OCI-M2 (cell line): Measurements from ENCODE around the gene MIEF1.

Source experiments
- DNase-seq: peaks from one replicate; lab custom pipeline; 2025; ENCODE audit not compliant: unreplicated experiment; lab: John Stamatoyannopoulos, UW

Gene MIEF1

DNA sequence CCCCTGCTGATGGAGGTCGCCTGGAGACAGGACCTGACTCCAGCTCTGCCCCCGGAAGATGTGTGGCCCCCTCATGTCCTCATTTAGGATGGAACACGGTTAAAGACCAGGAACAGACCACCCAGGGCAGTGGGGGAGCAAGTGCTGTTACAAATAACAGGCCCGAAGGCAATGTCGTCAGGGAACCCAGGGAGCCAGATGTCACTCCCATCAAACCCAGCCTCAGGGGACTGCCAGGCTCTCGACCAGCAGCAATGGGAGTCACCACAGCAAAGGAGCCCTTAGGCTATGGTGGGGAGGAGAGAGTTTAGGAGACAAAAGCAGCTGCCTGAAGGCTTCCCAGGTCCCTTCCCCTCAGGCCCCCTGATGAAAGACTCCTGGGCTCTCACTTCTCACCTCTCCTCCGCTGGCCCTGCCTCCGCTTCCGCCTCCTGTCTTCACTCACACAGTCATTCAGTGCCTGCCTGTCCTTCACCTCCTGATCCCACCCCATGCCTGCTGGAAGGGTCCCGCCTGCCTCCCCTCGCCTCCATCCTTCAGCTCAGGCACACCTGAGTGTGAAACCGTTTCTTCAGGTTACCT, 26.1 kb downstream of the MIEF1 start:
- no peak for DNase-seq

DNA sequence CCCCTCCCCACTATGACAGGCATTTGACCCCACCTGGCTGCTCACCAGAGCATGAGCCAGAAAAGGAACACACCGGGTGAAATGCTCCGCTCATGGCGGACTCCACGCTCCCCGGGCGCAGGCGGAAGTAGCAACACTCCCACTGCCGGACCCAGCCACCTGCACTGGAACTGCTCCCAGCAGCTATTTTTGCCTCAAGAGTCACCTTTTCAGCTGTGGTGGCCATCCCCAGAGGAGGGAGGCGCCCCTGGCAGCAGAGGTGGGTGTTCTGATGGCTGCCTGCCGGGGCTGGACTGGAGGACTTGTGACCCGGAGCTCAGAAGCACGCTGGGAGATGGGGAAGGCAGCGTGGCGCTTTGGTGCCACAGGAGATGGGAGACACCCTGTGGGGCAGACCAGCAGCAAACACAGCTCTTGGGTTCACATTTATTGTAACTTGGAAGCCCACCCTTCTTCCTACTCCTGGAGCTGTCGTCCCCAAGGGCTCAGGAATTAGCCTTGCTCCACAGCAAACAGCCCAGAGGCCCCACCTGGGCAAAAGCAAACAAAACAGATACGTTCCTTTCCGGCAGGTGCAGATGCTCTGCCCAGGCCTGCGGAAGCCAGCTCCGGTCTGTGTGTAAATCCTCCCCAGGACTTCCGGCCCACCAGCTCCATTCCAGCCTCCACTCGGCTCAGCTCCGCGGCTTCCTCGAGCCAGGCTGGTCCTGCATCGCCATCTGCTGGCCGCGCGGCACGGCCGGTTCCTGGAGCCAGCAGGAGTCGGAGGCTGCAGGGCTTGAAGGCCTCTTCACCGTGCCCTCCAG, 26.8 kb downstream of the MIEF1 start:
- DNase-seq: peak; percentile 44

DNA sequence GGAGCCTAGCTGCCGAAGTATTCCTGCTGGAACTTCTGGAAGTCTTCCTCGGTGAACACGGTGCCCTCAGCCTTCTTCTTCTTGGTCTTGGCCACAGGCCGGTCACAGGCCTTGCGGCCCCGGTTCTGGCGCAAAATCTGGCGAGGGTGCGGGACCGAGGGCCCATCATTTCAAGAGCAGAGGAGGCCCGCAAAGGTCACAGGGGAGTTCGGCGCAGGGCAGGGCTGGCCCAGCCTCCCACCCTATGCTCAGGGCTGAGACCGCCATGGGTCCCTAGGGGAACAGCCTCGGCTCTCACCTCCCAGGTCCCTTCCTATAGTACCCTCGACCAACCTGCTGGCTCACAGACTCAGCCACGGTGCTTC, 27.4 kb downstream of the MIEF1 start:
- no peak for DNase-seq

DNA sequence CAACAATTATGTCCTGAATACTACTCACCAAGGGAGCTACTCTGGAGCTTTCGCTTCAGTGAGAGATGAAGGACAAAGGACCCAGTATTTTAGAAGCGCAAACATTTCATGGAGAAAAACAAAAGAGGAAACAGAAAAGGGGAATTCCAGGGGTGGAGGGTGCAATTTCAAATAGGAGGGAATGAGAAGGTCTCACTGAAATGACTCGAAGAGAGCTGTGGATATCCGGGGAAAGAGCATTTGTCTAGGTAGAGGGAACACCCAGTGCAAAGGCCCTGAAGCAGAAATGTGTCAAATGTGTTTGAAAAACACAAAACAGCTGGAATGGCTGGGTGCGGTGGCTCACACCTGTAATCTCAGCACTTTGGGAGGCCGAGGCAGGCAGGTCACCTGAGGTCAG, 28.0 kb downstream of the MIEF1 start:
- no peak for DNase-seq

DNA sequence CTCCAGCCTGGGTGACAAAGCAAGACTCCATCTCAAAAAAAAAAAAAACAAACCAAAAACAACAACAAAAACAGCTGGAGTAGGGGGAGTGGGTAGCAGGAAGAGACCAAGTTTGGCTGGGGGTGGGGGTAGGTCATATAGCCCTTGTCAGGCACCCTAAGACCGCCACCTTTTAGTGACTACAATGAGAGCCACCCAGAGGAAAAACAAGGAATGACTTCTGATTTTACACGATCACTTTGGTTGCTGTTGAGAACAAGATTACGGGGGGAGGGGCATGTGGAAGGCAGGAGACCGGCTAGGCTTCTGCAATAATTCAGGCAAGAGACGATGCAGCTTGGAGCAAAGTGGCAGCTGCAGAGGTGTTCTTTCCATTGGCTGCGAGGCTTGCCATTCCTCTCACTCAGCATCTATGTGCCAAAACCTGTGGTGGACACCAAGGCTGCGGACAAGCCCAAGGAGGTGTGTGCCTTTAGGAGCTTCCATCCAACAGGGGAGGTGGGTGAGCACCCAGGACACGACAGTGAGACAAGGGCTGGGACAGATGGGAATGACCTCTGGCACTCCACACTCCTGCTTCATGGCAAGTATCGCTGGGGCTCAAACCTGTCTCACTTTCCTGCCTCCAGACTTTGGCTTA, 28.7 kb downstream of the MIEF1 start:
- no peak for DNase-seq

DNA sequence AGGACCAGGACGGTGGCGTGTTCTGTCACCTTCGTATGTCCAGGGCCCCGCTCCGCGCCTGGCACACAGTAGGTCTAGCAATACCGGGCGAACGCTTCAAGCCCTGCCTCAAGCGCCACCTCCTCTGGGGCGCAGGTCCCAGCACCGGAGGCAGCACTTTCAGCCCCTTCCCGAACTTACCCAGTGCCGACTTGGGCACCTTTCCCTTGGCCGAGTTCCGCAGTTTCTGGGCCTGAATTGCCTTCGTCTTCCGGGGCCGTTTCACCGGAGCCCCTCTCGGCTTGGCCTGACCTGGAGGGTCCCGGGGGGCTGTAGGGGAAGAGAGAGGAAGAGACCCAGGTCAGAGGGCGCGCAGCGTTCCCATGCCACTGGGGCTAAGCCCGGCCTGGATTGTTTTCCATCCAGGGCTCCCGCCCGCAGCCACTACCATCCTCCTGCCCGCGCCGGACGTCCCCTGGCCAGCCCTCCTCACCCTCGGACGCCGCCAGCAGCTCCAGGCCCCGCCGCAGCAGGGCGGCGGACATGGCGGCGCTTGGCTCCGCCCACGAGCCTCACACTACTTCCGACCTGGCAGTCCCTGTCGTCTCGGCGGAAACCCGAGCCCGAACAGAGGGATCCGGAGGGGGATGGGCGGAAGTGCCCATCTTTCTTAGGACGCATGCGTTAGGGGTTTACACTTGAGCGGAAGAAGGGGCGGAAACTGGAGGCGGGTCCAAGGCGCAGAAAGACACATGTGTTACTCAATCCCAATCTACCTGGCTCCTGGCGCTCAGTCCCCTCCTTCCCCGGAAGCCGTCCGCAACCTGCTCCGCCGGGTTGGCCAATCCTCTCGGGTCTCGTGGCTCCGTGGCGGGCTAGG, 30.4 kb downstream of the MIEF1 start, which contains the start of gene RPS19BP1:
Gene RPS19BP1, minus strand, starts transcription at position 534 of the 859 bp plus-strand sequence. Its CDS starts 10 bp downstream, at position 524.
- peak; percentile 79 for DNase-seq

DNA sequence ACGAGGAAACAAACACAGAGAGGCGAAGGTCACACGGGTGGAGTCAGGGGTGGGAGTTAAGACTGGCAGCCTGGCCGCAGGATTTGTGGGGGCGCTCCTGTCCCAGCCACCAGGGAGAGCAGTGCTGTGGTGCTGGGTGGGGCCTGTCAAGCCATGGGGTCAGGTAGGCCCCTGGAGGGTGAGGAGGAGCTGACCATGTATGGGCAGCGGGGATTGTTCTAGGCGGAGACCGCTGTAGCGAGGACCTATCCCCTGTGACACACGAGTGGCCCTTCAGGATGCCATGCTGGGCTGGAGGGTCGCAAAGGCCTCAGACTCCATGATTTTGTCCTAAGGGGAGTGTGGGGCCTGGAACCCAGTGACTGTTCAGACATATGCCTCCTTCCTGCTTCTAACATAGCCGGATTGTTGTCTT, 32.0 kb downstream of the MIEF1 start:
- no peak for DNase-seq

DNA sequence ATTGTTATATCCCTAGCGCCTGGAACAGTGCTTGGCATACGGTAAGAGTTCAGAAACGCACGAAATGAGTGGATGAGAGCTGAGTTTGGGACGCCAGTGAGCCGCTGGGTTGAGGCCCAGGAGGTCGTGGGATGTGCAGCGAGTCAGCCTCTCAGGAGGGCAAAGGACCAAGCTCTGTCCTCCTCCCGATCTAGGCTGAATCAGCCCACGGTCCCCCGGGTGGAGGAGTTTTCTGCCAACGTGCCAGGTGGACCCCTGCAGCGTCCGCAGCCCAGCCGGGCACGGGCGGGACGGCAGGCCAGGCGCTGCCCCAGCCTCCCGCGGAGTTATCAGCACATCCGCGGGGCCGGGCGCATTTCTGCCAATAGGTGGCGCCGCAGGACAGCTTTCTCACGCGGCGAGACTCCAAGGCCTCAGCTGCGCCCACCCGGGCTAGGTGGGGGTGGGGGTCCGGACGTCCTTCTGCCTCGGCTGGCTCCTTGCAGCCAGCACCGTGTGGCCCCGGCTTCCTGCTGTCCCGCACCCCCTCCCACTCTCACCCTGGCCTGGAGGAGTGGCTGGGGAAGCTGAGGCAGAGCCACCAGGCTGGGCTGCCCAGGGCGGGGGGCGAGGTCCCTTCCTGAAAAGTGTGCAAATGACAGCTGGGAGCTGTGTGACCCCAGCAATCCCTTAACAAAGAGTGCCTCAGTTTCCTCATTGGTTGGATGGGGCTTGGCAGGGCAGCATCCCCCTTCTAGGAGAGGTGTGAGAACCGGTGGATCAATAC, 32.7 kb downstream of the MIEF1 start:
- no peak for DNase-seq

DNA sequence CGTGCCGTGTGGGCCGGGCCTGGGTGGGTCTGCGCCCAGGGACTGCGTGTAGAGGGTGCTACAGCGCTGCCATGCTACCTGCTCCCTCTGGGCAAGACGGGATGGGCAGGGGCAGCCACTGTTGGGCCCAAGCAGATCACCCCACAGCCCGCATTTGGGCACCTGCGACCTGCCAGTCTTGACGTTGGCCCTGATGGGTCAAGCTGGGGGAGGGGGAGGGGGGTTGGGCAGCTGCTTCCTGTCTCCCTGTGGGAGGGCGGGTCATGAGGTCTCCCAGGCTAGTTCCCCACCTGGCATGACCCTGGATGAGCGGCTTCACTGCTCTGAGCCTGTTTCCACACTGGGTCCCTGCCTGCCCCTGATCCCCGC, 33.3 kb downstream of the MIEF1 start:
- DNase-seq: no peak

DNA sequence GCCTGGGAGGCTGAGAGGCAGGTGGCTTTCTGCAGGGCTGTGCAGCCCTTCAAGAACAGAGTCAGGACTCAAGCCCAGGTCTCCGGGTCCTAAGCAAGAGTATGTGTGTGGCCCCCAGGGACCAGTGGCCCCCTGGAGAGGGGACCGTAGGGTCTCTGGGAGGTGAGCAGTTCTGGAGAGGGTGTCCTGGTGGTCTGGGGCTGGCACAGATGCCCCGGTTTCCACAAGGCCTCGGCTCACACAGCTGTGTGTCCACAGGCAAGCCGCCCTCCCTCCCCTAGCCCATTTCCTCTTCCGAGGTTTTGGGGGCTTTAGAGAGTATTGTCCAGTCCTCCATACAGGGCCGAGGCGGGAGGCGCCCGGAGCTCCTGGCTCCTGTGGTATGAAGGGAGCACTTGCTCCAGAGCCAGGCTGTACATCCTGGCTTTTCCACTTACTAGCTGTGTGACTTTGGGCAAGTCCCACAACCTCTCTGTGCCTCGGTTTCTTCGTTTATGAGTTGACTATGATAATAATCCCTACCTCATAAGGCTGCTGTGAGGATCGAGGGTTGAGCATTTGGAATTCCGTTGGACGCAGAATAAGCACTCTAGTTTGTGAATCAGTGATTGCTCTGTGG, 33.9 kb downstream of the MIEF1 start:
- no peak for DNase-seq

DNA sequence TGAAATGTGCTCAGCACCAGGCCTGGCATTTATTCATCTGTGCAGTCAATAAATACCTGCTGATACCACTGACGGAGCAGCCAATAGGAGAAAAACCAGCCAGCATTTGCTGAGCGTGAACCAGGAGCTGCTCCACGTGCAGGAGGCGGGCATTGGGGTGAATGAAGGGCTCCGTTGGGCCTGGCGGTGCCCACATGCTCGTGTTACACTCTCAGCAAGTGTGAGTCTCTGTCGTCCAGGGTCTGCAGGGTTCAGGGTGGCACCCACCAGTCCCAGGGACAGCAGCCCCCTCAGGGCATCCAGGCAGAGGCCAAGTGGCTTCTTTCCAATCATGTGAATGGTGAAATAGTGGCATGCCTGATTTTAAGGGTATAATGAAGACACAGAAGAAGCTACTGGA, 34.6 kb downstream of the MIEF1 start:
- no peak for DNase-seq

DNA sequence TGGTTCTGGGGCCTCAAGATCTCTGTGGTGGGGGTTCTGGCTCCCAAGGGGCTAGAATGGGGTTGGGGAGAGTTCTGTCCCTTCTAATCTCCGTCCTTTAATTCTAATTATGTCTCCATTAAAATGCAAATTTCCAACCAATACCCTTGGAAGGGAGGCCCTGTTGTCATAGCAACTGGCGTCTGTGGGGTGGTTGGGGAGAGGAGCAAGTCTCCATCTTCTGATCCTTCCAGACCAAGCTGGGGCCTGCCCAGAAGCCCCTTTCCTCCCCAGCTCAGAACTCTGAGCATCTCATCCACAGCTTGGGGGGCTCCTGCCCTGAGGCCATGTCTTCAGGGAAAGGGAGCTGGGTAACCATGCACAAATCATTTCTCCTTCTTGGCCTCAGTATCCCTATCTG, 35.9 kb downstream of the MIEF1 start:
- no peak for DNase-seq

DNA sequence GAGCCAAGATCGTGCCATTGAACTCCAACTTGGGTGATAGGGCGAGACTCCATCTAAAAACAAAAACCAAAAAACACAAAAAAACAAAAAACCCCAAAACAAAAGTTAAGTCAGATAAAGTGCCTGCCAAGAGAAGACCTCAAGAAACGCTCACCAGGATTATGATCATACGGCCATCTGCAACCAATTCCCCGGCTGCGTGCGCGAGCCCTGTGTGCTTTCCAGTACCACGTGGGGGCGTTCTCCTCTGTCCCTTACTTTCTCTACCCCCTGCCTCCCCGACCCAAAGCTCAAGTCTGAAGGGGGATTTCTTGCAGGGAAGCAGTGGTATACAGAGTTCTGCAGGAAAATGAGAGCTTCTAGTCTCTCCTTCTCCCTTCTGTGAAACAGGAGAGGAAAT, 41.0 kb downstream of the MIEF1 start:
- DNase-seq: no peak

DNA sequence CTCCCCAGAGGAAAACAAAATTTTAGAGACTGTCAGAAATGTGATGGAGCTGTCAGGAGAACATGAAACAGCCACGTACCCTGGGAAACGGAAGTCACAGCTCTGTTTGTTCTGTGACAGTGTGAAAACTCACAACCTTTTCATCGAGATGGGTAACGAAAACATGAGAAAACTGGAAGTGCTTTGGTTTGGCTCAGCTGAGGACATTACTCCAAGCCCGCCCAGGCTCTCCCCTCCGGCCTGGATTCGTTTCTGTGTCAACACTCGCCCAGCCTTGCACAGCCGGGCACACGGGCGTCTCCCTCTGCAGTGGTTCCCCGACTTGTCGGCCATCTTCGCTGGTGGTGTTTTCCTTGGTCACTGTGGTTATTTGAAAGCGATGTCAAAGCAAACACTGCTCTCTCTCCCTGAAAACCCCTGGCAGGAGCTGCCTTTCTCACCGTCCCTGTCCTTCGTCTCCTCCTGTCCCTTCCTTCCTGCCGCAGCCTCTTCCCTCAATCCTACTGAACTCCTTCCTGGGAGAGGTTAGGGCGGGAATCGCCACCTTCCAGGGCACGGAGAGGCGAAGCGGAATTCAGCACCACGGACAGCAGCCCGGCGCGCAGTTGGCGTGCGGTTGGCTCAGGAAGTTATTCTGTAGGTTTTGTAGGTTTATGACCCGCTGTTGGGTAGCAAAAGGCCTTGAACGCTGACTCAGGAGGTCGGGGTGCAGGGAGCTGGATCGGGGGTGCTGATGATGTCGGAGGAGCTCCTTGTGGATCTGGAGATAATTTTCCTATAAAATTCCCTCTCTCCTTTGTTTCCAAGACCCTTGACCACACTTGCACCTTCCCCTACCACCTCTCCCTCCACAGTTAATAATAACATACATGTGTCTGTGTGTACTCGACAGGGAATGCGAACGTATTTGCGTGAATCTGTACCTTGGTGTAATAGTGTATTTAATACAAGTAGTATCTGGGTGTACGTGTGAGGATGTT, 43.6 kb downstream of the MIEF1 start:
- no peak for DNase-seq

DNA sequence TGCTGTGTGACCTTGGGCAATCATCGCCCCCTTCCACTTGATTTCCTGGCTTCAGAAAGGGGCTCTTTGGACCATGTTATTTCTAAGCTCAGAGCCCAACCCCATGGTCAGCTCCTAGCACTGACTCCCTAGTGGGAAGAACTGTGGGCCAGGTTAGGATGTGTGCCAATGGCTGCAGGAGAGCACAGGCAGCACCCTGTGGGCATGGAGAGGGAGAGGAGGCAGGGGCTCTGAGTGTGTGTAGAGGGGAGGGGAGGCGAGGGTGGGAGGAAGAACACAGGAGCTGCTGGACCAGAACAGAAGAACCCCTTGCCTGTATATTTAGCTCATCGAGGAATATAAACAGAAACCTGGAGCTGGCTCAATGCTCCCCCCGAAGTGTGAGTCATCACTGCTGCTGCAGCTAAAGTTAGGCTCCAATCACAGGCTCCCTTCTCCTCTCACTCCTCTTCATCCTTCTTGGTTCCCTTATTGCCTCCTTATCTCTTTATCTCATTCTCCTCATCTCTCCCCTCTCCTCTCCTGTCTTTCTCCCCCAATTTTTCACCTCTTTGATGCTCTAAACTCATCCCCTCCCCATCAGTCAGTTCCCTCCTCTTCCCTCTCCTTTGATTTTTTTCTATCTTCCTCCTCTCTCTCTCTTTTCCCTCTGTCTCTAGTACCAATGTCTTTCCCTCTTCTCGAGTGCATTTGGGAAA, 44.9 kb downstream of the MIEF1 start:
- DNase-seq: no peak

DNA sequence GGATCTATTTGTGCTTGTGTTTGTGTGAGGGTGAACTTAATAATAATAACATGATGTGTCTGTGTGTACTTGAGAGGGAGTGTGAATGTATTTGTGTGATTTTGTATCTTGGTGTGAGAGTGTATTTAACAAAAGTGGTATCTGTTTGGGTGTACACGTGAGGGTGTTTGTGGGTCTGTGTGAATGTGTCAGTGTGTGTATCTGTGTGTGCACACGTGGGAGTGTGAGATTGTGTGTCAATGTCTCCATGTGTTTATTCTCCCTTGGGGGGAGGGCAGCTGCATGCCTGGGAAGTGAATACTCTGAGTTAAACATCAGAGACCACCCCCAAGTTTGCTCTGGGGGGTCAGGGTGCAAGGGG, 45.5 kb downstream of the MIEF1 start:
- no peak for DNase-seq

DNA sequence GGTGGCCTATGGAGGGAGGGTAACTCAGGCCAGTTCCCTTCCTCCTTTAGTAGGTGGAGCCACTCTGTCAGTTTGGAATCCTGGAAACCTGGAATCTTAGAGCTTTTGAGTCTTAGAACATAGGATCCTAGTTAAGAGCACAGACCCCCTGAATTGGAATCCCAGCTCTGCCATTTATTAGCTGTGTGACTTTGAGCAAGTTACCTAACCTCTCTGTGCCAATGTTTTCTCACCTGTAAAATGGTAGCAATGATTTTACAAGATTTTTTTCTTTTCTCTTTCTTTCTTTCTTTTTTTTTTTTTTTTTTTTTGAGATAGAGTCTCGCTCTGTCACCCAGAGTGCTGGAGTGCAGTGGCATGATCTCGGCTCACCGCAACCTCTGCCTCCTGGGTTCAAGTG, 51.3 kb downstream of the MIEF1 start:
- no peak for DNase-seq

DNA sequence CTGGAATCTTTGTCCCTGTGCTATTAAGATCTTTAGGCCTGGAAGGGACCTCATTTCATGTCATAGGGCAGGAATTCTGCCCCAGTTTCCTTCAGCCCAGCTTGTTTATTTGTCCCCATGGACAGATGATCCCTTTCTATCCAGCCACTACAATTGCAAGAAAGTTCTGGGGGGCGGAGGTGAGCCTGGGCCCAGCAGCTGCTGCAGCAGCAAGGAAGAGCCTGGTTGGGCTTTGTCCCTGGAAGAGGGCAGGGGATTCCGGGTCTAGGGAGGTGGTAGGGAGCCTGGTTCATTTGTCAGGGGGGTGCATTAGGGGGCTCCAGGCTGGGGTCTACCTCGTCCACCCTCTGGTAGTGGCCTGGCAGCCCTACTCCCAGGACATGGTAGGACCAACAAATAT, 52.1 kb downstream of the MIEF1 start:
- DNase-seq: no peak
